Muscle layer of colon (tissue), 2 donors: ENCODE results near the gene PHLDA2.

Experiments
- H3K27ac ChIP-seq: one replicate; pipeline ENCODE4 v1.7.0; 2013; ENCODE audit warnings: low read depth, mild to moderate bottlenecking, low read length, moderate library complexity
- H3K27me3 ChIP-seq, 2 donors: one replicate each; pipeline ENCODE4 v1.7.0; 2013; ENCODE audit warnings: low read length in 2 of 2, mild to moderate bottlenecking in 2 of 2; ENCODE audit not compliant: insufficient read depth in 2 of 2, control insufficient read depth in 1 of 2
- H3K36me3 ChIP-seq: one replicate; pipeline ENCODE4 v1.7.0; 2013; ENCODE audit warnings: mild to moderate bottlenecking, low read length; ENCODE audit not compliant: insufficient read depth
- H3K4me1 ChIP-seq: one replicate; pipeline ENCODE4 v1.7.0; 2013; ENCODE audit warnings: mild to moderate bottlenecking, low read length; ENCODE audit not compliant: insufficient read depth
- H3K4me3 ChIP-seq, 2 donors: one replicate each; pipeline ENCODE4 v1.7.0; 2013; ENCODE audit warnings: low read length in 2 of 2, low read depth in 1 of 2, mild to moderate bottlenecking in 1 of 2, moderate library complexity in 1 of 2
- H3K9ac ChIP-seq: one replicate; pipeline ENCODE4 v1.7.0; 2013; ENCODE audit warnings: low read length
- H3K9me3 ChIP-seq: one replicate; pipeline ENCODE4 v1.7.0; 2013; ENCODE audit warnings: mild to moderate bottlenecking, low read length
- donor health status: abdominal sarcoma.
- donor health status: Adenocarcinoma of cecum.

The PHLDA2 gene

GRCh38 chr11:2924821-2925675, 4.2 kb downstream of the PHLDA2 start:
- no peak overlapping the region for H3K9ac ChIP-seq
- no peak overlapping the region for H3K27ac ChIP-seq
- H3K36me3 ChIP-seq = no peaks in the 10 kb centered on the region
- H3K9me3 ChIP-seq = no peaks in the 10 kb centered on the region
- peaks cover 18 to 34% of the 10 kb centered on the region in 2 donors for H3K27me3 ChIP-seq
- peaks cover 4% of the 10 kb centered on the region for H3K4me1 ChIP-seq
- no peak overlapping the region for H3K4me3 ChIP-seq

- Histone ChIP-seq H3K27me3 (peaks cover 14 to 27% of the 10 kb centered on the region in 2 donors), H3K4me1 (no peaks in the 10 kb centered on the region), H3K4me3 (no peak overlapping the region), H3K36me3 (no peaks in the 10 kb centered on the region), H3K9ac (no peak overlapping the region), H3K9me3 (no peaks in the 10 kb centered on the region), H3K27ac (no peak overlapping the region)
These were observed 4.8 kb downstream of the PHLDA2 start for GRCh38 chr11:2924381-2924780.

- Histone ChIP-seq H3K27ac (no peak overlapping the region), H3K4me1 (no peaks in the 10 kb centered on the region), H3K9me3 (no peaks in the 10 kb centered on the region), H3K36me3 (no peaks in the 10 kb centered on the region), H3K4me3 (no peak overlapping the region), H3K27me3 (peaks cover 14 to 23% of the 10 kb centered on the region in 2 donors), H3K9ac (no peak overlapping the region)
These were observed 5.5 kb downstream of the PHLDA2 start for GRCh38 chr11:2923446-2924375.

GRCh38 chr11:2922655-2923054, 6.6 kb downstream of the PHLDA2 start:
- no peaks in the 10 kb centered on the region for H3K36me3 ChIP-seq
- H3K4me1 ChIP-seq = no peaks in the 10 kb centered on the region
- no peak overlapping the region for H3K4me3 ChIP-seq
- no peak overlapping the region for H3K27ac ChIP-seq
- H3K9me3 ChIP-seq = no peaks in the 10 kb centered on the region
- H3K9ac ChIP-seq = no peak overlapping the region
- H3K27me3 ChIP-seq = peaks cover 7 to 13% of the 10 kb centered on the region in 2 donors

DNA sequence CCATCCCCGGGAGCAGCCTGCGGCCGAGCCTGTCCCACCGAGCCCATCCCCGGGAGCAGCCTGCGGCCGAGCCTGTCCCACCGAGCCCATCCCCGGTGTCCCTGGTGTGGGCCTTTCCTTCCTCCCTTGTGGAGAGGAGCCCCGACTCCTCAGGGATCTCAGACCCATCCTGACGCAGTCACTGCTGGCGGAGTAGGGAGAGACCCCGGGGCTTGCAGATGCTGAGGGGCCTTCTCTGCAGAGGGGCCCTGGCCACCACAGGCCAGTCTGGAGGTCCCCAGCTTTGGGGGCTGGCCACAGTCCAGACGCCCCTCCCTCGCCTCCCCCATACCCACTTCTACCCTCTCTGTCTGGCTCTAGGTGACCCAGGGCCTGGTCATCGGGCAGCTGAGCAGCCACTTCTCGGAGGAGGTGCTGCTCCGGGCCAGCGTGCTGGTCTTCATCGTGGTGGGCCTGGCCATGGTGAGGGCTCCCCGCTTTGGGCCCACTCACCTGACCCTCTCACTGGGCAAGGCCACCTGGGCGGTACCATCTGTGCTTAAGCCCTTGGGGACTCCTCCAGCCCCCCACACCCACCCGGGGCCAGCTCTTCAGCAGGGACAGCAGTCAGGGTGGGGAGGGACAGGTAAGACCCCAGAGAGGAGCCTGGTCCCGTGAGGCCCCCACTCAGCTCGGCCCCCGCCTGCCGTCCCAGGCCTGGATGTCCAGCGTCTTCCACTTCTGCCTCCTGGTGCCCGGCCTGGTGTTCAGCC, 7.3 kb downstream of the PHLDA2 start:
- Histone ChIP-seq H3K9ac (no peak overlapping the region), H3K4me3 (no peak overlapping the region), H3K27me3 (peaks cover under 1 to 5% of the 10 kb centered on the region in 2 donors), H3K9me3 (no peaks in the 10 kb centered on the region), H3K27ac (no peak overlapping the region), H3K4me1 (no peaks in the 10 kb centered on the region), H3K36me3 (no peaks in the 10 kb centered on the region)

DNA sequence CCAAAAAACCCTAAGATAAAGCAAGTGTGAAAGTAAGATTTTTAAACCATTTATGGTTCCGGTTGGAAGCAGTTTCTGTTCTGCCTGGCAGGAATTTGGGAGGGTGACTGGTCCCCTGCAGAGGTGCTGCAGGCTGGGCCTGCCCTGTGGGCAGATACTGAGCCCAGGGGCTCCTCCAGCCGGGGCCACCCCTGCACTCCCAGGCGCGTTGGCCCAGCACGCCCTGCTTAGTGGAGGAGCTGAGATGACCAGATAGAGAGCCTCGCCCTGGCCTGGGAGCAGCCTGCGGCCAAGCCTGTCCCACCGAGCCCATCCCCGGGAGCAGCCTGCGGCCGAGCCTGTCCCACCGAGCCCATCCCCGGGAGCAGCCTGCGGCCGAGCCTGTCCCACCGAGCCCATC, 8.0 kb downstream of the PHLDA2 start:
- H3K27me3 ChIP-seq = no peaks in the 10 kb centered on the region
- H3K4me1 ChIP-seq = no peaks in the 10 kb centered on the region
- no peak overlapping the region for H3K4me3 ChIP-seq
- H3K27ac ChIP-seq = no peak overlapping the region
- H3K9ac ChIP-seq = no peak overlapping the region
- H3K9me3 ChIP-seq = no peaks in the 10 kb centered on the region
- no peaks in the 10 kb centered on the region for H3K36me3 ChIP-seq

GRCh38 chr11:2920343-2920742, 8.9 kb downstream of the PHLDA2 start:
- no peaks in the 10 kb centered on the region for H3K36me3 ChIP-seq
- no peaks in the 10 kb centered on the region for H3K4me1 ChIP-seq
- no peak overlapping the region for H3K27ac ChIP-seq
- no peaks in the 10 kb centered on the region for H3K9me3 ChIP-seq
- H3K4me3 ChIP-seq = no peak overlapping the region
- no peaks in the 10 kb centered on the region for H3K27me3 ChIP-seq
- no peak overlapping the region for H3K9ac ChIP-seq

DNA sequence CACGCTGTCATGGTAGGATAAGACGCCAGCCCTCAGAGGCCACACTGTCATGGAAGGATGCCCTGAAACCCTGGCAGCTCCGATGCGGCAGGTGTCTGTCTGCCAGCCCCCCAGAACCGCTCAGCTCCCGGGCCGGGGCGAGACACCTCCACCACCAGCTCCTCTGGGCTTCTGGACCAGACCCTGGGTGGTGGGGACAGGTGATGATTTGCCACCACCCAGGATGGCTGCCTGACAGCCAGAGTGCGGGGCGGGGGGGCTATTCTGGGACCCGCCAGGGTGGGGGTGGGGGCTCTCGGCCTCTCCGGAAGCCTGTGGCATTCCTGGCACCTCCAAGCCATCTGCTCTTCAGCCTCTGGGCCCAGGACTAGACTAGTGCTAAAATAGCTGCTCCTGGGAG, 9.4 kb downstream of the PHLDA2 start:
- Histone ChIP-seq H3K27me3 (no peaks in the 10 kb centered on the region), H3K4me1 (no peaks in the 10 kb centered on the region), H3K27ac (no peak overlapping the region), H3K9me3 (no peaks in the 10 kb centered on the region), H3K36me3 (no peaks in the 10 kb centered on the region), H3K4me3 (no peak overlapping the region), H3K9ac (no peak overlapping the region)

- no peak overlapping the region for H3K27ac ChIP-seq
- no peak overlapping the region for H3K4me3 ChIP-seq
These were observed 10.0 kb downstream of the PHLDA2 start for GRCh38 chr11:2919188-2919587.

DNA sequence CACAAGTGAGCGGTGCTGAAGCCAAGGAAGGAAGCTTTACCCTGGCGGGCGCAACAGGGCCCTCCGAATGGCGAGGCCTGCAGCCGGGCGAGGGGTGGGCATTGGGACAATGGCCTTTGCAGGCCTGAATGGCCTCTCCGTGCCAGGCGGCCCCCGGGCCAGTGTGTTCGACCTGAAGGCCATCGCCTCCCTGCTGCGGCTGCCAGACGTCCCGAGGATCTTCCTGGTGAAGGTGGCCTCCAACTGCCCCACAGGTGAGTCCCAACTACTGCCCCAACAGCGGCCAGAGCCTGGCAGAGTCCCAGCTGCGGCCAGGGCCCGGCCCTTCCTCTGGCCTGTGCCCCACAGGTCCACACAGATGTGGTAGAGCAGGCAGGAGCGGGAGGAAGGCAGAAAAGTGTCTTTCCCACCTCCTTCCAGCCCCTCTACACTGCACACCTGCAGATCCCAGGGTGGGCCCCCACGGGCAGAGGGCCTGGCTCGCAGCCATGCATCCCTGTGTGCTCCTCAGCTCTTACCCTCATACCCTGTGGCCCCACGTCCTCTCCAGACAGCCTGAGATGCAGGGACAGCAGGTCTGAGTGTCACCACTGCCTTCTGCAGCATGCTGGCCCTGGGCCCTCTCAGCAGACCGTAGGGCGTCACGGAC, 11.3 kb downstream of the PHLDA2 start:
- H3K9ac ChIP-seq = no peak overlapping the region
- H3K4me3 ChIP-seq = no peak overlapping the region
- H3K36me3 ChIP-seq = no peaks in the 10 kb centered on the region
- H3K9me3 ChIP-seq = no peaks in the 10 kb centered on the region
- H3K4me1 ChIP-seq = no peaks in the 10 kb centered on the region
- no peaks in the 10 kb centered on the region for H3K27me3 ChIP-seq
- no peak overlapping the region for H3K27ac ChIP-seq

More at GRCh38 chr11:2919188-2919587, 10.0 kb downstream of the PHLDA2 start:
- Histone ChIP-seq H3K9ac (no peak overlapping the region), H3K36me3 (no peaks in the 10 kb centered on the region), H3K4me1 (no peaks in the 10 kb centered on the region), H3K9me3 (no peaks in the 10 kb centered on the region), H3K27me3 (no peaks in the 10 kb centered on the region)
